ENCODE measurements around the gene USH2A.

The USH2A gene

GRCh38 chr1:215681041-215681440 lies 742.2 kb downstream of the USH2A start:
- no peak for DNase-seq

GRCh38 chr1:215679231-215679630 lies 744.0 kb downstream of the USH2A start:
- DNase-seq, result no peak

GRCh38 chr1:215677112-215677511 lies 746.1 kb downstream of the USH2A start:
- DNase-seq, result no peak

GRCh38 chr1:215673943-215674342 lies 749.3 kb downstream of the USH2A start:
- no peak for DNase-seq

GRCh38 chr1:215672482-215672881 lies 750.8 kb downstream of the USH2A start:
- no peak for DNase-seq

GRCh38 chr1:215669806-215670491 lies 753.3 kb downstream of the USH2A start:
- DNase-seq, result no peak

GRCh38 chr1:215667761-215668160 lies 755.5 kb downstream of the USH2A start:
- DNase-seq, result no peak

GRCh38 chr1:215665215-215665614 lies 758.0 kb downstream of the USH2A start:
- DNase-seq, result peak; percentile 5

- no peak for DNase-seq
Observed at GRCh38 chr1:215661033-215661432, 762.2 kb downstream of the USH2A start.

- no peak for DNase-seq
Observed at GRCh38 chr1:215660259-215660658, 763.0 kb downstream of the USH2A start.

- DNase-seq, result no peak
Observed at GRCh38 chr1:215657047-215657446, 766.2 kb downstream of the USH2A start.

GRCh38 chr1:215652371-215652770 lies 770.9 kb downstream of the USH2A start:
- DNase-seq, result no peak

- DNase-seq, result no peak
Observed at GRCh38 chr1:215651867-215652266, 771.4 kb downstream of the USH2A start.

- no peak for DNase-seq
Observed at GRCh38 chr1:215650446-215651149, 772.6 kb downstream of the USH2A start.

- no peak for DNase-seq
Observed at GRCh38 chr1:215648957-215649356, 774.3 kb downstream of the USH2A start.

- DNase-seq, result no peak
Observed at GRCh38 chr1:215647738-215648137, 775.5 kb downstream of the USH2A start.

GRCh38 chr1:215645861-215646260 lies 777.4 kb downstream of the USH2A start:
- no peak for DNase-seq

GRCh38 chr1:215645182-215645581 lies 778.1 kb downstream of the USH2A start:
- DNase-seq, result no peak

GRCh38 chr1:215643592-215644321 lies 779.5 kb downstream of the USH2A start:
- no peak for DNase-seq

- no peak for DNase-seq
Observed at GRCh38 chr1:215640429-215641148, 782.7 kb downstream of the USH2A start.

GRCh38 chr1:215637041-215637573 lies 786.1 kb downstream of the USH2A start:
- DNase-seq, result no peak

GRCh38 chr1:215636258-215636965 lies 786.8 kb downstream of the USH2A start:
- no peak for DNase-seq

Data from activated CD4-positive, alpha-beta T cell treated with anti-CD3 and anti-CD28 coated beads, Interleukin-2, Interleukin-6, amounts not matched to agents 100 ng/mL and 50 ng/mL, durations not matched to agents 16 hours and 8 hours (primary cell).